ENCODE data around the gene LMAN1L.

The LMAN1L gene

DNA sequence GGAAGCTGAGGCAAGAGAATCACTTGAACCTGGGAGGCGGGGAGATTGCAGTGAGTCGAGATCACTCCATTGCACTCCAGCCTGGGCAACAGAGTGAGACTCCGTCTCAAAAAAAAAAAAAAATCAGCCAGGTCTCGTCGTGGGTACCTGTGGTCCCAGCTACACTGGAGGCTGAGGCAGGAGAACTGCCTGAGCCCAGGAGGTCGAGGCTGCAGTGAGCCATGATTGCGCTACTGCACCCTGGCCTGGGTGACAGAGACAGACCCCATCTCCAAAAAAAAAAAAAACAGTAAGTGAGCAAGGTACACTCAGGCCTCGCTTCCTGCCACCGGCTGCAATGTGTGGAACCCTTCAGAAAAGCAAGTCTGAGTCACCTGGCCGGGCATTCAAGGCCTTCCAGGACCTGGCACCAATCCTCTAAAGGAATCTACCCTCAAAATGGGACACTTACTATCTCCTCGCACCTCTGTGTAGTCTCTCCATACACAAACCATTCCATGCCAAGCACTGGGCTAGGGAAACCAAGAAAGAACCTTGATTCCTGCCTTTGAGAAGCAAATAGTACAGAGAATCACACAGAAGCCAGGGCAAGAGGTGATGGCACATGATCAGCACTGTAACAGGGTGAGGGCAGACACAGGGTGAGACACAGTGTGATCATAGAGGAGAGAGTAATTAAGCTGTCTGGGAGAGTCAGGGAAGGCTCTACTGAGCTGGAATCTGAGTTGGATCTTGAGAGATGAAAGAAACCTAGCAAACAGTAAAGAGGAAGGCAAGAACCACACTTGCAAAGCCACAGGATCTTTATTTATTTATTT, 50.8 kb downstream of the LMAN1L start:
- no peak for DNase-seq

DNA sequence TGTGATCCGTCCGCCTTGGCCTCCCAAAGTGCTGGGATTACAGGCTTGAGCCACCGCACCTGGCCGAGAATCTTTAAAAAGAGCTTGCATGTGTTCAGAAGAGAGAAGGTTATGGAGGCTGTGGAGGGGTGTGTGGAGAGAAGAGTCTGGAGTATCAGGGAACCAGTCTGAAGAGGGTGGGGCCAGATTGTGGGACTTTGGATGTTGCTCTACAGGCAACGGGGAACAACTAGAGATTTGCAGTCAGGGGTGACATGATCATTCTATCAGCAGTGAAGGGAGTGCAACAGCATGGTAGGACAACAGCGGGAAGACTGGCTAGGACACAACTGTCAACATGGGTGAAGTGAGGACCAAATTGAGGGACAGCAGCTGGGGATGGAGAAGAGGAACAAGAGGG, 51.7 kb downstream of the LMAN1L start:
- DNase-seq = no peak

DNA sequence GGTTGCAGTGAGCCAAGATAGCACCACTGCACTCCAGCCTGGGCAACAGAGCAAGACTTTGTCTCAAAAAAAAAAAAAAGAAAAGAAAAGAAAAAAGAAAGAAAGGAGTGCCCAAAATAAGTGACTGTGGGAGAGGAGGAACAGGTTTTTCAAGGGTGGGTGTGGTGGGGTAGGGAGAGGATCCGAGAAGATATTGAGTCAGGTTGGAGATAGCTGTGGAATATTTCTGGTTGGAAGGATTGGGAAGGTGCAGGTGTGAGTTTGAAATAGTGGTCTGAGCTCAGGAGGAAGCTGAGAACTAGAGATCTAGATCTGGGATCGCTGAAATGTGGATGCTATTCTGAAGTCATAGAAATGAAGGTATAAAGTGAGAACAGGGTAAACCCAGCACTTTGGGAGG, 52.7 kb downstream of the LMAN1L start:
- DNase-seq = no peak

DNA sequence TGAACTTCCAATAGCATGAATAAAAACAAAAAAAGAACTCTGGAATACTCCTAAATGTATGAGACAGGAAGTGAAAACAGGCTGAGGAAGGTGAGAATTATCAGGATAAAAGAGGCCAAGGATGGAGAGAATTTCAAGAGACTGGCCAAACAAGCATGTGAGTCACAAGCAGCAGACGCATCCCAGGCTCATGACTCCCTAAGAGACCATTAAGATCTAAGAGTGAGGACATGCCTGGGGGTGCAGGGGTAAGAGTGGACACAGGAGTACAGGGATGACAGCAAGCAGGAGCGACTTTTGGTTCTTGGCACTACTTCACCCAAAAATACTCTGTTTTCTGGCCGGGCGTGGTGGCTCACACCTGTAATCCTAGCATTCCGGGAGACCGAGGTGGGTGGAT, 53.5 kb downstream of the LMAN1L start:
- no peak for DNase-seq

DNA sequence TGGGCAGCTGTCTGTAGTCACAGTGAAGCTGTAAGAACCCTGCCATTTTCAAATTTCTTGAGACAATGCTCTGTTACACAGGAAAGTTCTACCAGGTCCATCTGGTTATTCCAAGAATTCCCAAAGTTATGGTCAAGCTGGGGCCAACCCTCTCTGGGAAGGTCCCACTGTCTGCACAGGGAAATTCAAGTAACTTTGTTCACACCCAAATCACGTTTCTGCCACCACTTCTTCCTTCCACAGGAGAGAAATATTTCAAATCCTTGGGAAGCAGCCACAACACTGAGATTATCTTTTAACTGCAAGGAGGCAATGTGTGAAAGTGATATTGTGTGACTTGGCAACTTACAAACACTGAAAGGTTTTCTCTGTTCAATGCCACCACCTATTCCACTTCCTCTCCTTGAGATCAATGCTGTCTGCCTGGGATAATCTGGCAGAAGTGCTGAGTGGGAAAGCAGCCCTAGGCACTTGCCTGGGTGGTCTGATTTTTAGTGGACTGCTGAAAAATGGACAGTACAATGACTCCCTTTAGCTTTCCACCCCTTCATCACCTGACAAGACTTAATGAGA, 54.9 kb downstream of the LMAN1L start:
- DNase-seq = no peak

DNA sequence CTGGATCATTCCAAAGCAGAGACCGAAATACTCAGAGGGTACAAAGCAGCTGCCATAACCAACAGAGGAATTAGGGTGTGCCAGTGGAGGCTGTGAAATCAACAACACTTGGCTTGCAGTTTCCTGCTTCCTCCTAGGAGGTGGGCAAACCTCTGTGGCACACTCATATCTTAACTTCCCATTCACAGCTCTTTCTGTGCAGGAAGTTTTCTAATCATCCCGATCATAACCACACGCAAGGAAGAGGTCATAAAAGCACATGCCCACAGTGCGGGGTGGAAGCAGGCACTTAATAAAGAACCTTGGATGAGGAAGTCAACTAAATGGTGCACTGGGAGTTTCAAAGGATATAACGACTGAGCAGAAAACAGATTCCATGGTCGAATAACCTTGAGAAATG, 55.4 kb downstream of the LMAN1L start:
- no peak for DNase-seq

DNA sequence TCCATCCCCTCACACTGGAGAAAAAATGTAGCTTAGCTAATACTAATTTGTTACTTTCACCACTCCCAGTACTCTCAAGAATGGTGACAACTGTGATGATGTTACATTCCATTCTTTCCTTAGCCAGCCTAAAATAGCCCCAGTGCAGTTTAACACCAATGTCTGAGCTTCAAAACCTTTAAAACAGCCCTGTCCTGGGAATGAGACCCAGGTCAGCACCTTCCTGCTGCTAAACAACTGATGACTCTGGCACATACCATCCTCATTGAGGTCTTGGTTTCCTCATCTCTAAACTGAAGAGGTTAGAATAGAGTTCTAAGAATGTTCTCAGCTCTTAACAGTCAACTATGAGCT, 56.7 kb downstream of the LMAN1L start:
- DNase-seq = no peak

DNA sequence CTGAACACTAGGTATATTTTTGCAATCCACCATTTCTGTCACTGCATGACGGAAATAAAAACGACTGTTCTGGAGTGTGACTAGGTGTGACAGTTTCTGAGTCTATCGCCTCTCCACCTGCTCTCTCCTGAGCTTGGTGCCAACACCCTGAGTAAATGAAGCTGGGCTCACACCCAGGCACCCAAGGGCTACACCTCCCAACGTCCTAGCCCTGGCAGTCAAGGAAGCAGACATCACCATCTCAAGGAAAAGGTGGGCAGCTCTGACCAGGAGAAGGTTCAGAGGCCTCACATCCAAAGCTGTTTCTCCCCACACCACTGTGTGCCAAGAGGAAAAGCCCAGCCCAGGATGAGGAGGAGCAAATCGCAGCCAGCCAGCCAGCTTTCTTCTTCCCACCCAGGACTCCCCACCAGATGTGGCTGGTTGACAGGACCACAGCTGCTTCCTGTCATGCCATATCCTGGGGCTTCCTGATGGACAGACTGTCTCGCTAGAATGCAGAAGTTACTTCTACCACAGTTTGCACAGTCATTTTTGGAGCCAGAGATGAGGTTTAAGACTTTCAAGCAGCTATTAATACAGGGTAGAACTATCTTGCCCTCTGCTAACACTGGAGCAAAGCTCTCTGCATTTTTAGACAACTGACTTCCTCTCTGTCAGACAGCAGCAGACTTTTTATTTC, 57.2 kb downstream of the LMAN1L start:
- DNase-seq = peak; percentile 41

DNA sequence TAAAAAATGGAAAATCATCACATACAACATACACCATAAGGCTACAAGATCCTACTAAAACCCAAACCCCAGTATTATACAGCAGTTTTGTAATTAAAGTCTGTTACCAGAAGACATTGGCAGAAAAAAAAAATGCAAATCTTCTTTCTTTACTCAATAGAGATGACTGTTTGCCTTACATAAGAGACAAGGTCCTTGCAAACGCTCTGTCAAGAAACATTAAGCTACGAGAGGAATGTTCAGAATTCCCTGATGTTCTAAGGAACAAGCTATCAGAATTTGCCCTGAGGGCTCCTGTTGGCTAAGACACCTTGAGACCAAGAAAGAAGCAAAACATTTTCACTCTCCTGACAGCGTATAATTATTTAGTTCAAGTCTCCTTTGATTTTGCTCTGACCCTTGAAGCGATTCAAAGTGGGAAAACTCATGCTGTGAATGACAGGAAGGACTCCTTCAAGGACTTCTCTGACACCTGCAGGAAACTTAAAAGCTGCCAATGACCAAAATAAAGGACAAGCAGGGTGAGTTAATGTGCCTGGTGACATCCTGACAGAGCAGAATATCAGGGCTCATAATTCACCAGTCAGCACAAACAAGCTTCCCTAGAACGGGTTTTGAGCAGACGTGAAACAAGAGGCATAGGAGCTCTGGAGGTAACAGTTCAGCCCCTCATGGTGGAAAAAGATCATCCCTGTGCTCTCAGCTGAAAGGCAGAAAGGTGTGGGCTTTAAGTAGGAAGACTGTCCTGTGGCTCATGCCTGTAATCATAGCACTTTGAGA, 58.0 kb downstream of the LMAN1L start:
- no peak for DNase-seq

DNA sequence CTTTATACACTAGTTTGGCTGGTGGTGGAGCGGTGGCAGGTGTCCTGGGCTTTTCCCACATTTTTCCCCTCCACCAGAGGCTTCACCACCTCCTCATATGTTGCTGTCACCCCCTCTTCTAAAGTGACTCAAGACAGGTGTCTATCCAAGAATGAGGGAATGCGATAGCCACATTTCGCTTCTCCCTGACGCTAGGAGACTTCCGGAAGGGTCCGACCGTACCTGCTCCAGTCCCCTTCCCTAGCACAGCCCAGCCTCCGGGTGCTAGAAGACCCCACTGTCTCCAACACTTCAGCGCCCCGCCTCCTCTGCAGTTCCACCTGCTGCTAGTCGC, 60.0 kb downstream of the LMAN1L start:
- no peak for DNase-seq

DNA sequence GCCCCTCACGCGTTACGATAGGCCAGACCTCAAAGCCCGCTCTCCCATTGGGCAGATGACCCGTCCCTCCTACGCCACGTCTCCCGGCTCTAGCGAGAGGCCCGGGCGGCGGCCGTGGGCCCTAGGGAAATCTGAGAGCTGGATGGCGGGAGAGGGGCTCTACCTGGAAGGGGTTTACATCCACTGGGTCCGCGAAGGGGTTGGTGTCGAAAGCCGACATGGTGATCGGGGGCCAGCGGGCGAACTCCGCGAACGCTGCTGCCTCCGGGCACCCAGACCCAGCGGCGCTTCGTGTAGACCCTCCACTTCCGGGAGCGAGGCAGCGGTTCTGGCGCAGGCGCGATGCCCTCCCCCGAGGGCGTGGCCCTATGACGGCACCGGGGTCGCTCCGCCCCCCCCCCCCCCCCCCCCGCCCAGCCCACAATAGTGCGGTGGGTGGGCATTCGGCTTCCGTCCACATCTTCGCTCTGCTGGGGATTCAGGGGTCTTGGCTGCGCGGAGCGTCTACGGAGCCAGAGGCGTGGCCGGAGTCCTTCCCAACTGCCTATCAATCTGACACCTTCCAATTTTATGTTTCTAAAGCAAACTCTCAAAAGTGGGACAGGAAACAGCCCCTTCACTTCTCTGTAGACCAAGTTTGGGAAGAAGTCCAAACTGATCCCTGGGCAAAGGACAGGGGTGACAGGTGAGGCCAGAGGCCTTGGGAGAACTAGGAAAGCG, 60.6 kb downstream of the LMAN1L start, which contains the start of gene SCAMP2:
SCAMP2 (minus strand) TSS at position 330 of the 720 bp plus-strand sequence; CDS start at position 220, 110 bp downstream.
- peak; percentile 92 for DNase-seq

DNA sequence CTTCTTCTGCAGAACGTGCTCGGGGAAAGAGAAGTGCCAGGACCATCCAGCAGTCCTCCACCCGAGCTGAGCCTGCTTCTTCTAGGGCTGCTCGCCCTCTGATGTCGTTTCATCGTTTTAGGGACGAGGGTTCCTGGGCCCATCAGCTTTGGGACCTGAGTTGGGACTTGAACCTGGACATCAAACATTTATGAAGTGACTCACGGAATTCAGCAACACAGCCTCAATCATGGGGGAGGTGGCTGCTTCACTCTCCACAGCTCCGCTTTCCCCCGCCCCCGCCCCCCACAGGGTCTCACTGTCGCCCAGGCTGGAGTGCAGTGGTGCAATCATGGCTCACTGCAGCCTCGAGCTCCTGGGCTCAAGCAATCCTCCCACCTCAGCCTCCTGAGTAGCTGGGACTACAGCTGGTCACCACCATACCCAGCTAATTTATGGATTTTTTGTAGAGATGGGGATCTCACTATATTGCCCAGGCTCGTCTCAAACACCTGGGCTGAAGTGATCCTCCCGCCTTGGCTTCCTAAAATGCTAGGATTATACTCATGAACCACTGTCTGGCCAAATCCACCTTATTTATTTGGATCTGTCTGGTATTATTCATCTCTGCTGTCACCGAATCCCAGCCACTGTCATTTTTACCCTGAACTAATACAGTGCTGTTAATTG, 61.3 kb downstream of the LMAN1L start:
- peak; percentile 19 for DNase-seq

All from stimulated activated CD4-positive, alpha-beta T cell treated with anti-CD3 and anti-CD28 coated beads, Interleukin-4, amount 100 ng/mL, for 24 hours (primary cell).